C4-2B (cell line): ENCODE results near the gene RFT1.

Experiments
- ZFX ChIP-seq: fragments of 450-650 bp; IDR thresholded peaks from 2 replicates; pipeline ENCODE4 v1.6.1; 2017
- TF ChIP-seq, protein P1 (sequence below): fragments of 450-650 bp; conservative IDR thresholded peaks from 2 replicates; pipeline ENCODE4 v1.5.1; 2017; ENCODE audit warnings: mild to moderate bottlenecking

DNA sequence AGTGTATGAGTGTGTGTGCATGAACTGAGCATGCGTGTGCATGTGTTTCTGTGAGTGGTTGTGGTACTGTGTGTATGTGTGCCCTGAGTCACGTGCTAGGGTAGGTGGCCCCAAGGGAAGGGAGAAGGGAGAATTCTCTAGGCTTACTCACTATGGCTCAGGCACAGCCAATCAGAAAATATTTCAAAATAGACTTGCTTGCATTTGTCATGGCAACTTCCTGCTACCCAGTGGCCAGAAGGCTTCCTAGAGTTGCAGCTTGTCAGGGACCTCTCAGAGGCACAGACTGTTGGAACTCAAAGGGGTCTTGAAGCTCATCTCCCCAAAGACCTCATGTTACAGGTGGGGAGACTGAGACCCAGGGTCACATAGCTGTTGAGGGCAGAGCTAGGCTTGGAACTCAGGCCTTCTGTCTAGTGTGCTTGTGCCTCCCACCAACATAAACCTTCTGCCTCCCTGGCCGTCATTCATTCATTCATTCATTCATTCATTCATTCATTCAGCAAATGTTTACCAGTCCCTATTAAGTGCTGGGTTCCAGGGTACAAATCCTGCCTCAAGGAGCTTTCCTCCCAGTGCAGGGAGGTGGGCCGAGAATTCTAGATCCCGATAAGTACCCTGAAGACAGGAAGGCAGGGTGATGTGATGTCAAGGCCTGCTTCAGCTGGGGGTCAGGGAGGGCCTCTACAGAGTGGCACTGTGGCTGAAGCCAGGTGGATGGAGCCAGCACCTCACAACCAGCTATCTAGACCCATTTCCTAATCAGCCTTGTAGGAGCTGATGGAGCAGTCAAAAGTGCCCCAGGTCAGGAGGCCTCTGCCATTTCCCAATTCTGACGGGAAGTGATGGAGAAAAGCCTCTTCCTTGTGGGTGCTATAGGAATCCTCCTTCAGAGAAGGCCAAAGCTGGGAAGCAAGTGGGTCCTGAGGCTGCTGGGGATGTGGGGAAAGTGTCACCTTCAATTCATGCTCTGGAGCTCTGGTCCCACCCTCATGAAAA, 10.9 kb upstream of the RFT1 start:
- TF ChIP-seq, protein P1, sequence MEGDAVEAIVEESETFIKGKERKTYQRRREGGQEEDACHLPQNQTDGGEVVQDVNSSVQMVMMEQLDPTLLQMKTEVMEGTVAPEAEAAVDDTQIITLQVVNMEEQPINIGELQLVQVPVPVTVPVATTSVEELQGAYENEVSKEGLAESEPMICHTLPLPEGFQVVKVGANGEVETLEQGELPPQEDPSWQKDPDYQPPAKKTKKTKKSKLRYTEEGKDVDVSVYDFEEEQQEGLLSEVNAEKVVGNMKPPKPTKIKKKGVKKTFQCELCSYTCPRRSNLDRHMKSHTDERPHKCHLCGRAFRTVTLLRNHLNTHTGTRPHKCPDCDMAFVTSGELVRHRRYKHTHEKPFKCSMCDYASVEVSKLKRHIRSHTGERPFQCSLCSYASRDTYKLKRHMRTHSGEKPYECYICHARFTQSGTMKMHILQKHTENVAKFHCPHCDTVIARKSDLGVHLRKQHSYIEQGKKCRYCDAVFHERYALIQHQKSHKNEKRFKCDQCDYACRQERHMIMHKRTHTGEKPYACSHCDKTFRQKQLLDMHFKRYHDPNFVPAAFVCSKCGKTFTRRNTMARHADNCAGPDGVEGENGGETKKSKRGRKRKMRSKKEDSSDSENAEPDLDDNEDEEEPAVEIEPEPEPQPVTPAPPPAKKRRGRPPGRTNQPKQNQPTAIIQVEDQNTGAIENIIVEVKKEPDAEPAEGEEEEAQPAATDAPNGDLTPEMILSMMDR, result no peak
- no peak for TF ChIP-seq ZFX
